Middle frontal gyrus (tissue), 1 donor: ENCODE data around the gene GNB5.
A peak's percentile ranks its signal among the peaks of the same experiment; 100 is the strongest.
"Not testable (repeated sequence)": the region's sequence is repeated elsewhere in the genome, so short reads cannot be mapped to it uniquely, and the experiment has no call there.

Experiments used
- DNase-seq: peaks from one replicate; pipeline ENCODE4 v3.0.0-alpha.2; 2015; ENCODE audit warnings: low spot score; ENCODE audit errors: extremely low spot score

The GNB5 gene

DNA sequence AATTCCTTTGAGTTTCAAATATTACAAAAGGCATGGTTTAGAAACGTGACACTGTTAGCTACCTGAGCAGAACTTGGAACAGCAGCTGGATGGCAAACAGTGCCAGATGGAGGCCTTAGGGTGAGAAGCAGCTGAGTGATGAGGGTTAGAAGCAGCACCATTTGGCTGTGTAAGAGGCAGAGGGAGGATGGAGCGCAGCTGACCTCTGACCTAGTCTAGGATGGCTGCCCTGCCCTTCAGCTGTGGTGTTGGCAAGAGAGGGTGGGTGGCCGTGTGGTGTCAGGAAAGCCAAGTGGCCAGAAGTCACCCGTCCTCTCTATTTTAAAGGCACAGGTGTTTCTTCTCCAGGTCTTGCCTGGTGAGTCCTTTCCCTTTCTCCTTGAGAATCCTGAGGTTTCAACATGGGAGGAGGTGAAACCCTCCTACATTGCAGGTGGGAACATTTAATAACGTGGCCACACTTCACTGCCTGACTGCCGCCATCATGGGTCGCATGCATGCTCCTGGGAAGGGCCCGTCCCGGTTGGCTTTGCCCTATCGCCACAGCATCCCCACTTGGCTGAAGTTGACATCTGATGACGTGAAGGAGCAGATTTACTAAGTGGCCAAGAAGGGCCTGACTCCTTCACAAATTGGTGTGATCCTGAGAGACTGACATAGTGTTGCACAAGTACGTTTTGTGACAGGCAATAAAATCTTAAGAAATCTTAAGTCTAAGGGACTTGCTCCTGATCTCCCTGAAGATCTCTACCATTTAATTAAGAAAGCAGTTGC lies 96.2 kb downstream of the GNB5 start:
- DNase-seq: no peak

DNA sequence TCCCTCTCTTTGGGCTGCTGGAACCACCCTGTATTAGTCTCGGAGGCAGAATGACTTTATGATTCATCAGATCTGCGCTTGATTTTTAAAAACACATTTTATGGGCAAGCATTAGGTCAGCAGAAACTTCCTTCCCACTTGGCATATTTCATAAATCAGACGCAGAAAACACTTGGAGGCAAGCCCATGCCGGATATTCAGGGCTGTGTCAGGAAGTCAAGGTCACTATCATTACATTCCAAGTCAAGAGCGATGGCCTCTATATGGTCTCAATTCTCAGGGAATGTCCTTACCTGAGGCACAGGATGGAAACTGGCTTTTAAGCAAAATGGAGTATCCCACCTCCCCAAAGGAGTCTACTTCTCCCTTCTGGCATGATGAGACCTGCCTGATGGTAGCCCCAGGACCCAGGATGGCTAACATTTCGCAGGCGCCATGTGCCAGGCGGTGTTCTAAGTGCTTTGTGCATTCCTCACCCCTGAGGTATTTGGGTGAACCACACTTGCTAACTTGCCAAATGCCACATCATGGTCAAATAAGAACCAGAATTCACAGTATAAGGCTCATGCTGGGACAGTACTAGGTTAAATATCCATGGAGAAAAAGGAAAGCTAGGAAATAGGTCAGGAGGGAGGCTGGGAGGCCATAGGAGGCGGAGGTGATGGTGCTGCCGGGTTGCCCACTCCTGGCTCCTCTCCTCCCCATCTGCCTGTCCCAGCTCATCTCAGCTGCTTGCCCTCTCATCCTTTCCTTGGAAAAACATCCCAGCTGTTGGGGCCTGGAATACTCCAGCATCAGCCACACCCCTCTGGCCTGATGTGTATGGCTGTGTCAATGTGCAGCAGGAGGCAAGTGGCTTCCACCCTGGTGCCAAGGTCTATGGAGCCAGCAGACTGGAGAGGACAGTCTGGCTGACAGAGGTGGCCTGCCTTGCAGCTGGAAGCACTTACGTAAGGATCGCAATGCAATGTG lies 97.4 kb downstream of the GNB5 start:
- no peak for DNase-seq

DNA sequence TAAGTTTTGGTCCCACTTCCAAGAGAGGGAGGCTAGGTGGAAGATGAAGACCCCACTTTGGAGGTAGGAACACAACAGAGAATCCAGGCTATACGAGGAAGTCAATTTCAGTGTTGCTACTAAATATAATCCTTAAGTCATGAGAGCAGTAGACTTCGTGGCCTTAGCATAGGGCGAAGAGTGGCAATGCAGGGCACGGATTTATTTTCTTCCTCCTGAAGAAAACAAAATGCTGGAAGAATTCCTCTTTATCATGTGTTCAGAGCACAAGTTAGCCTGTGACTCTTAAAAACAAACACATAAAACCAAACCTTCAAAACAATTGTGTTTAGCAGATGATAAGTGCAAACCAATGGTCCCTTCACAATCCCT lies 98.0 kb downstream of the GNB5 start:
- no peak for DNase-seq

DNA sequence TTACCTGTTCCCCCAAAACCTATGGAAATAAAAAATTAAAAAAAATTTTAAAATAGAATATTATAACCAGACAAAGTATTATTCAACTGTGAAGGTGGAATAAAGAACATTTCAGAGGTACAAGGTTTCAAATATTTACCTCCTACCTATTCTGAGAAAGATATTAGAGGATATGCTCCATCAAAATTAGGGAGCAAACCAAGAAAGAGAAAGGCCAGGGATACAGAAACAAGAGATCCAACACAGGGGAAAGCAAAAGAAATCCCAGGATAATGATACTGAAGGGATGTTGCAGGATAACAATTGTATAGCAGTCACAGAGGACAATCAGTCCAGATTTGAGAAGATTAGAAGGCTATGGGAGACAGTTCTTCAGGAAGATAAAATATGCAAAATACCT lies 101.0 kb downstream of the GNB5 start:
- no peak for DNase-seq

DNA sequence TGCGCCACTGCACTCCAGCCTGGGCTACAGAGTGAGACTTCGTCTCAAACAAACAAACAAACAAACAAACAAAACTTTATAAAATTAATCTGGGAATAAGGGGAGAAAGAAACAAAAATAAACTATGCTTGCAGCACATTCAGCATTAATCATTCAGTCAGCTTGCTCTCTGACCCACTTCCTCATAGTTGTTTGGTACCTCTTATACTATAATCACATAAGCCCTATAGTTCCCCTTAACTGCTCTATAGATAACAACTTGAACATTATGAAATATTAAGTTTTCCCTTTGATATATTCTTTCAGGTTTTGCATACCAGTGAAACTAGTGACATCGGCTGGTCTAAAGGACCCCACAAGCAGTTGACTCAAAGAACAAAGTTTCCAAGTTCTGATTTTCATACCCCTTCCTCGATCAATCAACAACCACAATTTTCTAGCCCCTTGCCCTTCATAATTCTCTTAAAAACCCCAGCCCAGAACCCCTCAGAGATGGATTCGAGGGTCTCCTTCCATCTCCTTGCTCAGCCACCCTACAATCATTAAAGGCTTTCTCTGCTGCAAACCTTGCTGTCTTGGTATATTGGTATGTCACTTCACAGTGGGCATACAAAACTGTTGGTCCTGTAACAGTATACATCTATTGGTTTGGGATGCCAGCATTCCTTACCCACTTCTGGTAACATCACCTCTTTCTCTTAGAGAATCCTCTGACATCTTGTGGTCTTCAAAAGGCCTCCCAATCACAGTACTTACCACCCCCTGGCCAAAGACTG lies 105.0 kb downstream of the GNB5 start:
- no peak for DNase-seq

DNA sequence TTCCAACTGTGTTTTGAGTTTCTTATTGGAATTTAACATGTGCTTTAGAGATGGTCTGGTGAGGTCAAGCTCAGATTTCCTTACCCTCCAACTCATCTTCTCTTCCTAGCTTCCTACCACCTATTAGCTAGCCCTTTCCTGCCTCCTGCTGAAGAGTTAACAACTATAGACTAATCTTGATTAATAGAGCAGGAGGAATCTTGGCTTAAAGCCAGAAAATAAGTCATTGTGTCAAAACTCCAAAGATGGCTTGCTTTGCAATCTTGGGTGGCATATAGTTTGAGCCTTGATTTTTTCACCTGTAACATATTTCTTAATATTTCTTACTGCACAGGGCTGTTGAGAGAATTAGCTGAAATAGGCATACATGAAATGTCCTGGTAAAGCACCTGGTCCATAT lies 105.9 kb downstream of the GNB5 start:
- no peak for DNase-seq

DNA sequence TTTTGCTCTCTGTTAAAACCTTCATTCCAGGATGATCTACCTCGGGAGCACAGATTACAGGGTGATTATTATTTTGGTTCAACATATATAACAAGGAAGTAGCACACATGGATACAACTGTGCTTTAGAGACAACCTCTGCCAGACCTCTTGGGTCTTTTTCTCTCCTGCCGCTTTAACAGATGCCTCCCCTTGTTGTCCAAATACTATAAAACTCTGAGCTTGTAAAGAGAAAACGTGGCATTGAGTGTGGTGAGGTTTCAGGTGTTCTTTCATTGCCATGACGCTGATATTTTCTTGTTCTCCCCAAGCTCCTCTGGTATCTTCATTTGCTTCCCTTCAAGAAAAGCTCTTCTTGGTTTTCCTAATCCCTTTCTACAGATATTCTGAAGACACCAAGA lies 107.6 kb downstream of the GNB5 start:
- no peak for DNase-seq

DNA sequence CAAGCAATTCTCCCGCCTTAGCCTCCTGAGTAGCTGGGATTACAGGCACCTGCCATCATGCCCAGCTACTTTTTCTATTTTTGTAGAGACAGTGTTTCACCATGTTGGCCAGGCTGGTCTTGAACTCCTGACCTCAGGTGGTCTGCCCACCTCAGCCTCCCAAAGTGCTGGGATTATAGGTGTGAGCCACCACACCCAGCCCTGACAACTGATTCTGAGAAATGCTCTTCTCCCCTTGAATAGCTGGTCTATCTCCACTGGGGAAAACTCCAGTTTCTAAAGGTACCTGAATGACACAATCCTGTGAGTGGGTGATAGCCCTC lies 108.2 kb downstream of the GNB5 start:
- not testable (repeated sequence) for DNase-seq

DNA sequence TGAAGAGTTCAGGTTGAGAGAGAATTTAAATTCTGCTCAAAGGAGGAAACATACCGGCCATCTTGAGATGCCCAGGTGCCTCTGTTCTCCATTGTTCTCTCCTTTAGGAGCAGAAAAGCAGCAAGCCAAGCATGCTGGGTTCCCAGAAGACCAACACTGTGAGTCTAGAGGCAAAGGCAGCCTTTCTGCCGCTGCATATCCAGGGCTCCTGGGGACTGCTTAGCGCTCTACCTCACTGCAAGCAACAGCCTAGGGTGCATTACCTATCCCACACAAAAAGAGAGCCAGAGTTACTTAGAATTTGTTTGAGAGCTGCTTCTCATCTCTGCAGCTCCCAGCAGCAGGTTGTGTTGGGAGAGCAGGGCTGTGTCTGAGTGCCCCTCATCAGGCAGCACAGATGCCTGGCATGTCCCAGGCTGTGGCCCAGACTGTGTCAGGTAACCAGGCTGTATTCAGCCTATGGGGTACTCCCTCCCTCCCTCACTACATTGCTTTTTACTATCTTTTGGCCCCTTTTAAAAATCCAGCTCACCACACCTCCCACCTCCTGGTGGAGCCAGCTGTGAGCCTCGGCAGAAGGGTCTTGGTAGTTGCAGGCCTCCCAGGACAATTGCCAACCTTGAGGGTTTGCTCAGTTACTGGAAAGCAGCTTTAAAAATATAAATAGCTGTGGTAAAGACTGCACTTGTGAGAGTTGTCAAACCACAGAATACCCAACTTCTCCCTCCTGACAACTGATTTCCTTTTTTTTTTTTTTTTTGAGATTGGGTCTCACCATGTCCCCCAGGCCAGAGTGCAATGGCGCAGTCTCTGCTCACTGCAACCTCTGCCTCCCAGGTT lies 108.8 kb downstream of the GNB5 start:
- no peak for DNase-seq

DNA sequence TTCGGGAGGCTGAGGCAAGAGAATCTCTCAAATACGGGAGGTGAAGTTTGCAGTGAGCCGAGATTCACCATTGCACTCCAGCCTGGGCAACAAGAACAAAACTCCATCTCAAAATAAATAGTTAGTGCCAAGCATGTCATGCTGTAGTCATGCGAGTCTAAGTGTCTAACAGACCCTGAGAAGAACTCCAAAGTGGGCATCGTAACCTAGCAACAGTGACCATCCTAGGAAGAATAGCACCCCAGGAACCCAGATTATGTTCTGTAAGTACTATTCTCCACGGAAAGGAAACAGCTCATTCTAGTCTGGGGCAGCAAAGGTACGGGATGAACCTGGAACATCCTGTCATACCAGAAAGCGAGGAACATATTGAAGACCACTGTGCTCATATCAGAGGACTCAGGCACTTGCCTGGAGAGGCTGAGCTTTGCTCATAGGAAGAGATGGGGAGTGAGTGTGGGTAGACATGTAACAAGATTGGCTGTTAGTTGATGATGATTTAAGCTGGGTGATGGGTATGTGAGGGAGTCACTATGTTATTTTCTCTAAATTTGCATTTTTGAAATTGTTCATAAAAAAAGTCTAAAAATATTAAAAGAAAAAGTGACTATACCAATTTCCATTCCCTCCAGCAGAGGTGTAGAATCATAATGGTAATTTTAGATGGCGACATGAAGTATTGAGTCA lies 110.3 kb downstream of the GNB5 start:
- no peak for DNase-seq

DNA sequence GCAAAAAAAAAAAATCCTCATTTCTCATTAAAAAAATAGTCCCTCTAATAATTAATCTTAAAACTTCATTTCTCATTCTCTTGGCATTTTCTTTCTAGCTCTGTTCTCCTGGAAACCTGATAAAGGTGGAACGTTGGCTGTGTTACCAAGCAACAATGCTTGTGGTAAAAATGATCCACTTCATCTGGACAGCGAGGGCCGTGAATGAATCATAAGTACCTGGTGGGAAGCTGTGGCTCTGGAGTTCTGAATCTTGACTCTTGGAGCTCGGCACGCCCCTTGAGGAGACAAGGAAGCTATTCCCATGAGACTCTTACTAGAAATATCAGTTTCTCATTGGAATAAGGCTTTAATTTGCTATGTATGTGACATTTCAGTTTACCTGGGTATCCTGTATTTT lies 111.2 kb downstream of the GNB5 start:
- no peak for DNase-seq

DNA sequence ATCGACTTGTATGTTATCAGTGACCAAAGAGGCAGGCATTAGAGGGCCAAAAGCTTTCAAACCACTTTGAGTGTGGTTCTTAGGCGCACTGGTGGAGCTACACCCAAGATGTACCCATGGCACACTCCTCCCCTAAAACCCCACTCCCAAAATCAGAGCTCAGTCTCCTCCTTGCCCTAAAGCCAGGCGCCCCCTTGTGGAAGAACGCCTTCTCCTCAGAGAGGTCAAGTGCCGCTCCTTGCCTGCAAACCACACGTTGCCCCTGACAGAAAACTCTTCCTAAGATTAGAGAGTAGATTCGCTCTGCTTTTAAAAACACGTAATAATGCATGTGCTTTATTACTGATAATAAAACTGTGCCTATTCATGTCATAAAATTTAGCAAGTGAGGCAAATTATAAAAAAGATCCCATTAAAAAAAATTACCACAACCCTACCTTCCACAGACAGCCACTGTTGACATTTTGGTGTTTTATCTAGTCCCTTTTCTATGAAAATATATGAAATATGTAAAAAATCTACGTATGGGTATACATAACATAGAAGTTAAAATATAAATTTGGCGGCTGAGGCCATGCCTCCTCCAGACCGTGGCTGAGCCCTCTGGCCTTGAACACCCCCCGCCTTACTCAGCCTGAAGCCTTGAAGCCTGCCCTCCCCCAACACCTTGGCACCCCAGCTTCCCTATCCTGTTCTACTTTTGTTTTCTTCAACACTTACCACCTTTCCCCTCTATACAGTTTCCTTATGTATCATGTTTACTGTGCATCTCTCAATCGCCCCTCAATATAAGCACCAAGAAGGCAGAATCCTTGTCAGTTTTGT lies 112.1 kb downstream of the GNB5 start:
- DNase-seq: peak; percentile 16

DNA sequence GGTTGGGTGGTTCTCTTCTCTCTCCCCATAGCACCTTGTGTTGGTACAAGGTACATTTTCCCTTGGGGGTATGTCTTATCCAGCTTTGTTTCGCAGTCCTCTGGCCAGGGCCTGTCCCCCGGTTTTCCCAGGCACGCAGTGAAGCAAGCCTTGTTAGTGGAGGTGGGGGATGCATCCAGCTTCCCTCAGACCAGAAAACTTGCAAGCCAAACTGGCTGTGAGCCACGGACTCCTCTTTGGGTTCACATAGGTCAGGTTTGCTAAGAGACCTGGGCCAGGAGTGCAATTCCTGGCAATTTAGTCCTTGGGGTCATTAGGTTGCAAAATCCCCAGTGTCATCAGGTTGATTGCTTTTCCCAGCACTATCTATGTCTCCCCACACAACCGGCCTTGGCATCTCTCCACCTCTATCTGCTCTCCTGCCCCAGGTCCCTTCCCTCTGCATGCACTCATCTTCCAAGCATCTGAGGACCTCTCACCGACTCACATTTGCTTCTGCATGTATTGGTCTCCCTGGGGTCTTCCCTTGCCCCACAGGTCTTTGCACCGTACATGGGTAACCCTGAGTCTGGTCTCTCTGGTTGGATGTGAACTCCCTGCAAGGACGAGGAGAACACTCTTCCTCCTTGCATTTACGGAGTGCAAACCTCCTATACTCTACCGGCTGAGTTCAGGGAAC lies 112.9 kb downstream of the GNB5 start:
- no peak for DNase-seq

DNA sequence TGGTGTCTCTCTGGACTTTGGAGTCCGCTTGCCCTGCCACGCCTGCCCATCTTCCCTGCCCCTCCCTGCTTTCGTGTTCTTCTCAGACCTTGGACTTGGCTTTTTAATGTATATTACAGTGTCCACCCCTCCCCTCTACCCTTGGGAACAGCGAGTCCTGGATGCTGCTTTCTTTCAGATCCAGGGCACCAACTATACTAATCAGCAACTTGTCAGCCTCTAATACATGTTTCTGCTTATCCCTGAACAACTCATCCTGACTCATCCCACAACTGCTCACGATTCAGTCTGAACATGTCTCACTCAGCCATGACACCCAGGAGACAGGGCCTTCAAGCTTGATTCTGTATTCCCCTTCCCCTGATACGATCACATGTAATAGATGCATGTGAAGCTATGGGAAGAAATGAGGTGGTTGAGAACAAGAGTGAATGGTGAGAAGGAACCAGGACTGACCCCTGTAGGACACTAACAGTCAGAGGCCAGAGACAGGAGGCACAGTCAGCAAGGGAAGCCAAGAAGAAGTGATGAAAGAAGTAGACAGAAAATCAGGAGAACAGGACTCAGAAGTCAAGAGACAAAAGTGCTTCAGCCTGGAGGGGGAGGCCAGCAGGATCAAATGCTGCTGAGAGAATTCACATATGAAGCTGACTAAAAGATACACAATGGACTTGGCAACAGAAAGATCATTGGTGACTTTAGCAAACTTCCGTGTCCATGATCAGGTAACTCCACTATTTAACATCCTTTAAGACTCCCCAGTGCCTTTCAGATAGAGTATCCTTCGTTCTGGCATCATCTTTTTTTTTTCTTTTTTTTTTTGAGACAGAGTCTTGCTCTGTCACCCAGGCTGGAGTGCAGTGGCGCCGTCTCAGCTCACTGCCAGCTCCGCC lies 114.1 kb downstream of the GNB5 start:
- no peak for DNase-seq

DNA sequence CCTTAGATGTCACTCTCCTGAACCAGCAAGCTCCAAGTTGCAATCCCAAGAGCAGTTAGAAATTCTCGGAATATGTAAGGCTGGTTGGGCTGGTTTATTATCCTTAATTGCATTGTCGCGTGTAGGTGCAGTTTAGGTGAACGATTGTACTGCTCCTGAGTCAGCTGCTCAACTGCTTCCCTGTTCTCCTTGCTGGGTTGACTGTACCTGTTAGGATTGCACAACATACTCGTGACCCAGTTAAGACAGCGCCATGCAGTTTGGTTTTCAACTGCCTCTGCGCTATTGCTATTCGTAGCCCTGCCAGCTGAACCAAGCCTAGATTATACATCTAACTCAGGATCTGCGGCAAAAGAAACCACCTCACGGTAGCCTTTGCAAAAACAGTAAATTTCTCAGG lies 119.6 kb downstream of the GNB5 start:
- no peak for DNase-seq

DNA sequence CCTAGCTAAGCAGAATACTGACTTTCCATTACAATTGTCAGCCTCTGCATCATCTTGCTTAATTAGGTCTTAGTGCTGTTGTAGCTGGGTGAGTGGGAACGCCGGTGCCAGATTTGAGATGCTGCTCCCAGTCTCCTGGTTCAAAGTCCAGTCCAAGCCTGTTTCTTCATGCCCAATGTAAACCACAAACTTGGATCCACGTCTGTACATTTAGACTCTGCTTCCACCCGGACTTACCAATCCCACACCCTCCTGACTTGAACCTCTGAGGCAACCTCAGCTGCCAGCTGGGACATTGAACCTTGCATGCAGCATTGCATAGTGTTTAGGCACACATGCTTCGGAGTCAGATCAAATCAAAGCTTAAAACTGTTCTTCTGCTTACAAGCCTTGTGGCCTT lies 121.6 kb downstream of the GNB5 start:
- DNase-seq: no peak

DNA sequence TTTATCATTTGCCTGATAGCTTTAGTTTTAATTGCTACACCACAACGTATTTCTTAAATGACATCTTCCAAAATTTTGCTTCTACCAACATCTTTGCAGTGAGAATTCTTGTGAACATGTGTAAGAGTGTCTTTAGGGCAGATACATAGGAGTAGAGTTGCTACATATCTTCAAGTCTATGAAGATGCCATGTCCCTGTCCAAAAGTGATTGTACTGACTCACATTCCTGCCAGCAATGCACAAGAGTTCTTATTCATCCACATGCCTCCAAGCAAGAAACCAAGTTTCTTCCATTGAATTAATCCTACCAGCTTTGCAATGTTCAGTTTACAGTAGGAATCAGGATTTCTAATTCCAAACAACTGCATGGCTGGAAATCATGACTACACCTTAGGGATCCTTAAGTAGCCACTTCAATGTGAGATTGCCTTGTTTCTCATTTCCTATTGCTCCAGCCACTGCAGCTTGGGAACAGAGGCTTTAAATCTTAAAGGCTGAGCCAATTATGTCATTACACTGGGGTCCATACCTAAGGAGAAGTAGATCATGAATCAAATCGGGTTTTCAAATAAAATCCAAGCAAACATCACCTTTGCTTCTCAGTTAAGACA lies 123.1 kb downstream of the GNB5 start:
- DNase-seq: no peak

DNA sequence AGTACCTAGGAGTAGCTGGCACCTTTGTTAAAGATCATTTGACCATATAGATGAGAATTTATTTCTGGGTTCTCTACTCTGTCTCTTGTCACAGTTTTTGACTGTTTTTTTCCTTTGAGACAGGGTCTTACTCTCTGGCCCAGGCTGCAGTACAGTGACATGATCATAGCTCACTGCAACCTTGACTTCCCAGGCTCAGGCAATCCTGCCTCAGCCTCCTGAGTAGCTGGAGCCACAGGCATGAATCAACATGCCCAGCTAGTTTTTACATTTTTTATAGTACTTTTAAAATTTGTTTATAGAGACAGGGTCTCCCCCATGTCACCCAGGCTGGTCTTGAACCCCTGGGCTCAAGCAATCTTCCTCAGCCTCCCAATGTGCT lies 123.7 kb downstream of the GNB5 start:
- DNase-seq: no peak
